DMS53 treated with DMSO at 0.1 percent for 48 hours (cell line): ENCODE data around the gene LRRC55.
"Not testable (repeated sequence)": the region's sequence is repeated elsewhere in the genome, so short reads cannot be mapped to it uniquely, and the experiment has no call there.

ENCODE experiments used
- DNase-seq: peaks from one replicate; lab custom pipeline; 2025; ENCODE audit not compliant: unreplicated experiment; lab: John Stamatoyannopoulos, UW

The LRRC55 gene

GRCh38 chr11:57160665-57161064, 21.1 kb upstream of the LRRC55 start:
- DNase-seq, result no peak

- DNase-seq, result peak; percentile 1
Observed at GRCh38 chr11:57161351-57161750, 20.4 kb upstream of the LRRC55 start.

- no peak for DNase-seq
Observed at GRCh38 chr11:57162179-57162898, 19.4 kb upstream of the LRRC55 start.

GRCh38 chr11:57163160-57163868, 18.4 kb upstream of the LRRC55 start:
- DNase-seq, result no peak

GRCh38 chr11:57164317-57164716, 17.4 kb upstream of the LRRC55 start:
- DNase-seq, result no peak

- DNase-seq, result no peak
Observed at GRCh38 chr11:57167125-57167846, 14.5 kb upstream of the LRRC55 start.

GRCh38 chr11:57169732-57170313, 11.9 kb upstream of the LRRC55 start:
- not testable (repeated sequence) for DNase-seq

GRCh38 chr11:57172031-57172430, 9.7 kb upstream of the LRRC55 start:
- DNase-seq, result no peak

GRCh38 chr11:57174656-57175055, 7.1 kb upstream of the LRRC55 start:
- no peak for DNase-seq

- DNase-seq, result no peak
Observed at GRCh38 chr11:57175478-57175877, 6.3 kb upstream of the LRRC55 start.

GRCh38 chr11:57178334-57178733, 3.4 kb upstream of the LRRC55 start:
- DNase-seq, result no peak

- DNase-seq, result no peak
Observed at GRCh38 chr11:57179681-57180080, 2.1 kb upstream of the LRRC55 start.

GRCh38 chr11:57180081-57180561, 1.6 kb upstream of the LRRC55 start:
- DNase-seq, result no peak

- DNase-seq, result no peak
Observed at GRCh38 chr11:57180964-57181363, 789 bp upstream of the LRRC55 start.

- DNase-seq, result no peak
Observed at GRCh38 chr11:57182896-57183295, 1.1 kb downstream of the LRRC55 start.

- no peak for DNase-seq
Observed at GRCh38 chr11:57190548-57190947, 8.8 kb downstream of the LRRC55 start.

GRCh38 chr11:57191311-57192219, 9.8 kb downstream of the LRRC55 start:
- no peak for DNase-seq

GRCh38 chr11:57192316-57192715, 10.6 kb downstream of the LRRC55 start:
- no peak for DNase-seq

- DNase-seq, result no peak
Observed at GRCh38 chr11:57196596-57196995, 14.8 kb downstream of the LRRC55 start.

GRCh38 chr11:57197762-57198161, 16.0 kb downstream of the LRRC55 start:
- no peak for DNase-seq
